HEK293 (cell line): Measurements from ENCODE around the gene APOBEC3H.

ENCODE experiments used
- CTCF ChIA-PET: fragments of 350-600 bp; formaldehyde crosslinking; extraction: SDS; loops from one replicate; lab custom pipeline; 2021; ENCODE audit warnings: antibody characterized with exemption; lab: Yijun Ruan, JAX
- POLR2A ChIA-PET: fragments of 300-600 bp; formaldehyde crosslinking; extraction: SDS; loops from one replicate; lab custom pipeline; 2020; ENCODE audit warnings: antibody characterized with exemption, inconsistent platforms; lab: Yijun Ruan, JAX
- H3K27ac ChIP-seq: fragments of 200-500 bp; sonication (Bioruptor generic); 2 replicates; pipeline ENCODE4 v1.5.1; 2014; ENCODE audit warnings: low read depth, low read length, control low read depth, inconsistent platforms; ENCODE audit errors: extremely low read depth
- H3K36me3 ChIP-seq, 2 experiments: fragments of 200-500 bp in 1 of 2; sonication (Bioruptor generic) in 1 of 2; 1 replicate in 1 of 2; 2 replicates in 1 of 2; pipeline ENCODE4 v1.5.1; 2014 to 2017; ENCODE audit warnings: inconsistent platforms in 2 of 2, low read length in 2 of 2; ENCODE audit not compliant: control insufficient read depth in 2 of 2, insufficient read depth in 1 of 2
- H3K4me1 ChIP-seq: fragments of 200-500 bp; sonication (Bioruptor generic); 2 replicates; pipeline ENCODE4 v1.5.1; 2014; ENCODE audit warnings: mild to moderate bottlenecking, low read length, inconsistent platforms; ENCODE audit not compliant: control insufficient read depth, insufficient read depth
- H3K4me3 ChIP-seq: 2 replicates; pipeline ENCODE4 v1.5.1; 2011; ENCODE audit warnings: low read depth, mild to moderate bottlenecking, control low read depth, low read length, moderate library complexity
- H3K9me3 ChIP-seq: fragments of 200-500 bp; sonication (Bioruptor generic); 2 replicates; pipeline ENCODE4 v1.5.1; 2014; ENCODE audit warnings: low read depth, low read length, inconsistent platforms; ENCODE audit not compliant: control insufficient read depth, insufficient read depth
- EGR2 ChIP-seq: fragments of 450-650 bp; formaldehyde crosslinking; IDR thresholded peaks from 2 replicates; pipeline ENCODE4 v1.5.1; 2016; ENCODE audit warnings: low read depth, missing biosample characterization, missing genetic modification characterization
- GLI4 ChIP-seq: fragments of 450-650 bp; formaldehyde crosslinking; IDR thresholded peaks from 2 replicates; pipeline ENCODE4 v1.5.1; 2016; ENCODE audit warnings: missing biosample characterization, missing genetic modification characterization
- KLF1 ChIP-seq: fragments of 450-650 bp; formaldehyde crosslinking; IDR thresholded peaks from 2 replicates; pipeline ENCODE4 v1.5.1; 2016; ENCODE audit warnings: missing biosample characterization, missing genetic modification characterization
- KLF16 ChIP-seq: fragments of 450-650 bp; formaldehyde crosslinking; IDR thresholded peaks from 2 replicates; pipeline ENCODE4 v1.5.1; 2017; ENCODE audit warnings: missing biosample characterization, missing genetic modification characterization
- KLF8 ChIP-seq: fragments of 450-650 bp; formaldehyde crosslinking; IDR thresholded peaks from 2 replicates; pipeline ENCODE4 v1.5.1; 2016; ENCODE audit warnings: missing biosample characterization, missing genetic modification characterization
- KLF9 ChIP-seq: fragments of 450-650 bp; formaldehyde crosslinking; IDR thresholded peaks from 2 replicates; pipeline ENCODE4 v1.5.1; 2016; ENCODE audit warnings: missing biosample characterization, missing genetic modification characterization, low read depth
- MEIS1 ChIP-seq: sonication (generic); formaldehyde crosslinking; IDR thresholded peaks from 2 replicates; pipeline ENCODE4 v1.8.1; 2022; ENCODE audit warnings: missing genetic modification reagents, mild to moderate bottlenecking, borderline replicate concordance
- PRDM6 ChIP-seq: fragments of 450-650 bp; formaldehyde crosslinking; IDR thresholded peaks from 2 replicates; pipeline ENCODE4 v1.5.1; 2017; ENCODE audit warnings: missing biosample characterization, missing genetic modification characterization
- REPIN1 ChIP-seq: fragments of 450-650 bp; formaldehyde crosslinking; IDR thresholded peaks from 2 replicates; pipeline ENCODE4 v1.5.1; 2017; ENCODE audit warnings: missing biosample characterization, missing genetic modification characterization, low read depth
- SALL2 ChIP-seq: fragments of 450-650 bp; formaldehyde crosslinking; IDR thresholded peaks from 2 replicates; pipeline ENCODE4 v1.5.0; 2017; ENCODE audit warnings: missing biosample characterization, mild to moderate bottlenecking, missing genetic modification characterization, borderline replicate concordance
- SETDB1 ChIP-seq: IDR thresholded peaks from one replicate; pipeline ENCODE4 v1.6.1; 2017; ENCODE audit warnings: mild to moderate bottlenecking, low read length, moderate library complexity, mixed read lengths; ENCODE audit not compliant: insufficient read length
- WT1 ChIP-seq: fragments of 450-650 bp; formaldehyde crosslinking; IDR thresholded peaks from 2 replicates; pipeline ENCODE4 v1.5.1; 2016; ENCODE audit warnings: missing biosample characterization, missing genetic modification characterization
- ZBTB10 ChIP-seq: fragments of 450-650 bp; formaldehyde crosslinking; IDR thresholded peaks from 2 replicates; pipeline ENCODE4 v1.5.1; 2016; ENCODE audit warnings: missing biosample characterization, missing genetic modification characterization
- ZBTB7A ChIP-seq: fragments of 450-650 bp; formaldehyde crosslinking; IDR thresholded peaks from 2 replicates; pipeline ENCODE4 v1.5.1; 2016; ENCODE audit warnings: low read depth, missing biosample characterization, missing genetic modification characterization
- ZFHX2 ChIP-seq: fragments of 450-650 bp; formaldehyde crosslinking; conservative IDR thresholded peaks from 2 replicates; pipeline ENCODE4 v1.5.1; 2016; ENCODE audit warnings: missing biosample characterization, missing genetic modification characterization
- ZNF112 ChIP-seq: fragments of 450-650 bp; formaldehyde crosslinking; IDR thresholded peaks from 2 replicates; pipeline ENCODE4 v1.5.0; 2017; ENCODE audit warnings: missing biosample characterization, missing genetic modification characterization
- ZNF121 ChIP-seq: fragments of 450-650 bp; formaldehyde crosslinking; IDR thresholded peaks from 2 replicates; pipeline ENCODE4 v1.5.1; 2016; ENCODE audit warnings: missing biosample characterization, missing genetic modification characterization
- ZNF132 ChIP-seq: fragments of 450-650 bp; formaldehyde crosslinking; IDR thresholded peaks from 2 replicates; pipeline ENCODE4 v1.5.1; 2017; ENCODE audit warnings: missing biosample characterization, missing genetic modification characterization, borderline replicate concordance
- ZNF140 ChIP-seq: fragments of 450-650 bp; formaldehyde crosslinking; IDR thresholded peaks from 2 replicates; pipeline ENCODE4 v1.5.1; 2016; ENCODE audit warnings: missing biosample characterization, missing genetic modification characterization
- ZNF169 ChIP-seq: fragments of 450-650 bp; formaldehyde crosslinking; IDR thresholded peaks from 2 replicates; pipeline ENCODE4 v1.5.1; 2016; ENCODE audit warnings: missing biosample characterization, missing genetic modification characterization
- ZNF24 ChIP-seq: fragments of 450-650 bp; formaldehyde crosslinking; IDR thresholded peaks from 2 replicates; pipeline ENCODE4 v1.5.1; 2016; ENCODE audit warnings: missing biosample characterization, missing genetic modification characterization
- ZNF501 ChIP-seq: fragments of 450-650 bp; formaldehyde crosslinking; IDR thresholded peaks from 2 replicates; pipeline ENCODE4 v1.5.1; 2016; ENCODE audit warnings: missing biosample characterization, missing genetic modification characterization
- ZNF558 ChIP-seq: fragments of 450-650 bp; formaldehyde crosslinking; IDR thresholded peaks from 2 replicates; pipeline ENCODE4 v1.5.1; 2016; ENCODE audit warnings: missing biosample characterization, missing genetic modification characterization
- ZNF561 ChIP-seq: fragments of 450-650 bp; IDR thresholded peaks from 2 replicates; pipeline ENCODE4 v1.5.1; 2018; ENCODE audit warnings: missing biosample characterization, missing genetic modification characterization, borderline replicate concordance
- ZNF571 ChIP-seq: fragments of 450-650 bp; formaldehyde crosslinking; IDR thresholded peaks from 2 replicates; pipeline ENCODE4 v1.5.0; 2017; ENCODE audit warnings: missing biosample characterization, missing genetic modification characterization
- ZNF585B ChIP-seq: fragments of 450-650 bp; formaldehyde crosslinking; IDR thresholded peaks from 2 replicates; pipeline ENCODE4 v1.5.1; 2016; ENCODE audit warnings: missing biosample characterization, missing genetic modification characterization
- ZNF629 ChIP-seq: fragments of 450-650 bp; formaldehyde crosslinking; IDR thresholded peaks from 2 replicates; pipeline ENCODE4 v1.5.1; 2017; ENCODE audit warnings: missing biosample characterization, missing genetic modification characterization
- ZNF677 ChIP-seq: fragments of 450-650 bp; IDR thresholded peaks from 2 replicates; pipeline ENCODE4 v1.5.0; 2018; ENCODE audit warnings: missing biosample characterization, mild to moderate bottlenecking, missing genetic modification characterization, moderate library complexity
- ZNF701 ChIP-seq: fragments of 450-650 bp; formaldehyde crosslinking; IDR thresholded peaks from 2 replicates; pipeline ENCODE4 v1.5.1; 2016; ENCODE audit warnings: missing biosample characterization, missing genetic modification characterization
- TF ChIP-seq, protein P1 (sequence below): fragments of 450-650 bp; formaldehyde crosslinking; IDR thresholded peaks from 2 replicates; pipeline ENCODE4 v1.5.1; 2016; ENCODE audit warnings: missing biosample characterization, missing genetic modification characterization
- TF ChIP-seq, protein P2 (sequence below): fragments of 450-650 bp; formaldehyde crosslinking; IDR thresholded peaks from 2 replicates; pipeline ENCODE4; 2016; ENCODE audit warnings: missing biosample characterization, missing genetic modification characterization

The APOBEC3H gene

DNA sequence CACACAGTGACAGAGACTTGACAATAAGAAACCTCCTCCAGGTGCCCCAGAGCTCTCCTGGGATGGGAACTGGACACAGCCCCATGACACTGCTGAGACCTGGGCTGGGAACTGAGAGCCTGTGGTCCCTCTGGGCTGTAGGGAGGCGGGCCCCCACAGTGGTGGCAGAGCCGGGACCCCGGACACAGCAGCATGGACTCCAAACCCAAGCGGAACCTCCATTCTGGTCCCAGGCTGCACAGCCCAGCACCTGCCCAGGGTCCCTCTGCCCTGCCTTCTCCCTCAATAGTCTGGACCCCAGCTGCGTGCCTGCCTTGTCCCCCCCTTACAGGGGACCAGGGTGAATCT lies 8.4 kb upstream of the APOBEC3H start:
- TF ChIP-seq ZNF701 (no peak), ZNF112 (tag by site-specific recombination) (no peak), ZNF561 (tag by site-specific recombination) (no peak), ZNF132 (no peak), KLF16 (no peak), ZNF558 (tag by site-specific recombination) (no peak), GLI4 (tag by site-specific recombination) (no peak), ZNF140 (tag by site-specific recombination) (no peak), SALL2 (no peak), ZBTB10 (tag by site-specific recombination) (no peak), REPIN1 (tag by site-specific recombination) (no peak), WT1 (tag by site-specific recombination) (no peak), ZNF121 (tag by site-specific recombination) (no peak), ZNF571 (no peak)
- TF ChIP-seq, protein P1, sequence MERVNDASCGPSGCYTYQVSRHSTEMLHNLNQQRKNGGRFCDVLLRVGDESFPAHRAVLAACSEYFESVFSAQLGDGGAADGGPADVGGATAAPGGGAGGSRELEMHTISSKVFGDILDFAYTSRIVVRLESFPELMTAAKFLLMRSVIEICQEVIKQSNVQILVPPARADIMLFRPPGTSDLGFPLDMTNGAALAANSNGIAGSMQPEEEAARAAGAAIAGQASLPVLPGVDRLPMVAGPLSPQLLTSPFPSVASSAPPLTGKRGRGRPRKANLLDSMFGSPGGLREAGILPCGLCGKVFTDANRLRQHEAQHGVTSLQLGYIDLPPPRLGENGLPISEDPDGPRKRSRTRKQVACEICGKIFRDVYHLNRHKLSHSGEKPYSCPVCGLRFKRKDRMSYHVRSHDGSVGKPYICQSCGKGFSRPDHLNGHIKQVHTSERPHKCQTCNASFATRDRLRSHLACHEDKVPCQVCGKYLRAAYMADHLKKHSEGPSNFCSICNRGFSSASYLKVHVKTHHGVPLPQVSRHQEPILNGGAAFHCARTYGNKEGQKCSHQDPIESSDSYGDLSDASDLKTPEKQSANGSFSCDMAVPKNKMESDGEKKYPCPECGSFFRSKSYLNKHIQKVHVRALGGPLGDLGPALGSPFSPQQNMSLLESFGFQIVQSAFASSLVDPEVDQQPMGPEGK (tag by site-specific recombination), result no peak
- no peak overlapping the region for H3K4me3 ChIP-seq
- ChIA-PET CTCF (interaction anchor here (0.7 kb wide), 1 partner anchor 114 kb away, joined by 5 read pairs; no protein-coding TSS in a partner anchor), POLR2A (interaction anchor here (0.6 kb wide), 1 partner anchor 431 kb away, joined by 5 read pairs; the partner anchor contains the start of gene ATF4)
- 0 out of 2 replicates have a peak, but pooled peaks cover 2% of the 10 kb centered on the region for H3K4me1 ChIP-seq
- H3K9me3 ChIP-seq, result no peaks in the 10 kb centered on the region
- no peak overlapping the region for H3K27ac ChIP-seq
- H3K36me3 ChIP-seq, result no peaks in the 10 kb centered on the region

GRCh38 chr22:39089928-39090327 lies 7.1 kb upstream of the APOBEC3H start:
- POLR2A ChIA-PET, result no interaction called here

More at GRCh38 chr22:39089928-39090327, 7.1 kb upstream of the APOBEC3H start:
- Histone ChIP-seq H3K36me3 (no peaks in the 10 kb centered on the region), H3K27ac (no peak overlapping the region), H3K4me1 (0 out of 2 replicates have a peak, but pooled peaks cover 2% of the 10 kb centered on the region), H3K9me3 (no peaks in the 10 kb centered on the region), H3K4me3 (no peak overlapping the region)
- CTCF ChIA-PET, result no interaction called here
- TF ChIP-seq ZNF501 (tag by site-specific recombination) (no peak), KLF9 (tag by site-specific recombination) (peak; percentile 65), ZNF169 (tag by site-specific recombination) (no peak), KLF1 (tag by site-specific recombination) (peak; percentile 80), SETDB1 (no peak), ZNF677 (tag by site-specific recombination) (no peak), MEIS1 (no peak), PRDM6 (no peak), ZNF24 (no peak), ZNF629 (no peak), ZNF585B (no peak), ZBTB7A (tag by site-specific recombination) (no peak), EGR2 (tag by site-specific recombination) (peak; percentile 52; the same call in 1 of the 2 replicates), KLF8 (no peak), ZFHX2 (tag by site-specific recombination) (peak; percentile 46; the same call in 1 of the 2 replicates)
- TF ChIP-seq, protein P2, sequence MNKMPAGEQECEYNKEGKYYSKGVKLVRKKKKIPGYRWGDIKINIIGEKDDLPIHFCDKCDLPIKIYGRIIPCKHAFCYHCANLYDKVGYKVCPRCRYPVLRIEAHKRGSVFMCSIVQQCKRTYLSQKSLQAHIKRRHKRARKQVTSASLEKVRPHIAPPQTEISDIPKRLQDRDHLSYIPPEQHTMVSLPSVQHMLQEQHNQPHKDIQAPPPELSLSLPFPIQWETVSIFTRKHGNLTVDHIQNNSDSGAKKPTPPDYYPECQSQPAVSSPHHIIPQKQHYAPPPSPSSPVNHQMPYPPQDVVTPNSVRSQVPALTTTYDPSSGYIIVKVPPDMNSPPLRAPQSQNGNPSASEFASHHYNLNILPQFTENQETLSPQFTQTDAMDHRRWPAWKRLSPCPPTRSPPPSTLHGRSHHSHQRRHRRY, result no peak
- TF ChIP-seq, all 188 proteins: peak for 4
